HG02798 (cell line): ENCODE results near the gene FIGNL2.
"Not testable (repeated sequence)": the region's sequence is repeated elsewhere in the genome, so short reads cannot be mapped to it uniquely, and the experiment has no call there.

ENCODE experiments used
- ATAC-seq: cut with Tn5 transposase; IDR thresholded peaks from one replicate; pipeline ENCODE4 v1.9.1; 2021; ENCODE audit warnings: mild to moderate bottlenecking; ENCODE audit not compliant: unreplicated experiment, poor library complexity

FIGNL2 gene

GRCh38 chr12:51836827-51837173, 11.7 kb downstream of the FIGNL2 start:
- no peak for ATAC-seq

DNA sequence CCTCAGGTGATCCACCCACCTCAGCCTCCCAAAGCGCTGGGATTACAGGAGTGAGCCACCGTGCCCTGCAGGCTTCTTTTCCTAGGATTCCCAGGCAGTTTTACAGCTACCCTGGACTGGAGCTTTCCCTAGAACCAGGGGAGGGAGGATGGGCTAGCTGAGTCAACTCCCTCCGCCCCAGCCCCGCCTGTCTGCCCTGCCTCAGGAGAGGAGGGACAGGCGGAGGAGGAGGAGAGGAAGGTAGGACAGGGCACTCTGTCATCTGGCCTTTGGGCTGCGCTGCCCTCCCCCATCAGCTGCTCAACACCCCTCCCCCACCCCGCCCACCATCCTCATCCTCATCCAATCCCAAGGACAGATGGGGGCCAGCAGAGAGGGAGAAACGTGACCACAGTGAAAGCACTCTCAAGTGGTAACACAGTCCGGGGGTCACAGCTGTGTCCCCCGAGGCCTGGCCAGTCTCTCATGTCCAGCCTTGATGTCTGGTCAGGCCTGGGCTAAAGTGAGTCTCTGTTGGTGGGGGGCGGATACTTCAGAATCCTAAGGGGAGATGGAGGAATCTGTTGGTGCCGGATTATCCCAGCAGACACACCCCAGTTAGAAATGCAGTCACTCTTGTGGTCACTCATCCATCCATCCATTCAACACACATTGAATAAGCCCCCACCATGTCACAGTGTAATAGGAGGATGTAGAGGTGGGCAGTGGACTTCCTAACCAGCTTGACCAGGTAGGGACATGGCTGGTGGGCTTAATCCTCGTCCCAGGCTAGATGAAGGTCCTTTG, 12.3 kb downstream of the FIGNL2 start:
- ATAC-seq = no peak

GRCh38 chr12:51834411-51834810, 14.1 kb downstream of the FIGNL2 start:
- ATAC-seq = no peak

- no peak for ATAC-seq
Measured at GRCh38 chr12:51833448-51834227, 14.9 kb downstream of the FIGNL2 start.

GRCh38 chr12:51832354-51833107, 16.0 kb downstream of the FIGNL2 start:
- no peak for ATAC-seq

DNA sequence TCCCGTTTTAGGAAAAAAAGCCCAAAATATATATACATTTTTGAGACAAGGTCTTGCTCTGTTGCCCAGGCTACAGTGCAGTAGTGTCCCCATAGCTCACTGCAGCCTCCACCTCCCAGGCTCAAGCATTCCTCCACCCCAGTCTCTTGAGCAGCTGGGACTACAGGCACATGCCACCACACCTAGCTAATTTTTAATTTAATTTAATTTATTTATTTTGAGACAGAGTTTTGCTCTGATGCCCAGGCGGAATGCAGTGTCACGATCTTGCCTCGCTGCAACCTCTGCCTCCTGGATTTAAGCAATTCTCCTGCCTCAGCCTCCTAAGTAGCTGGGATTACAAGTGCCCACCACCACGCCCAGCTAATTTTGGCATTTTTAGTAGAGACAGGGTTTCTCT, 16.7 kb downstream of the FIGNL2 start:
- ATAC-seq = not testable (repeated sequence)

GRCh38 chr12:51829641-51830040, 18.9 kb downstream of the FIGNL2 start:
- no peak for ATAC-seq

DNA sequence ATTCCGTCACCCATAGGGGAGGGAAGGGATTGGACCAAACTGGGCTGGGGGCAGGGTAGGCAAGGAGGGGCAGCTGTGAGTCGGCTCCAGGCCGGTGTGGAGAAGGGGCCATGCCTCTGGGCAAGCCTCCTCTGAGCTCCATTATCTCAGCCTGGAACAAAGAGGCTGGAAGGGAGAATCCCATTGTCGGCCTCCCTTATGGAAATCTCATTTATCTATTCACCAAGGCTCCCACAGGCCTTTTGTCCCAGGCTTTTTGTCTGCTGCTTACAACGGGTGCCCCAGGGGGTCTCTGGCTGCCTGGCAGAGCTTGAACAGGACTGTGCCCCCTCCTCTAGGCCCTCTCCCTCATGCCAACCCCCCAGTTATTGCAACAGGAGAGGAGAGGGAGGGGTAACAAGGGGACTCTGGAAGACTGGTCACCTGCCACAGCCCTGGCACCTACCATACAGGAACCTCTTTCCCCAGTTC, 19.5 kb downstream of the FIGNL2 start:
- no peak for ATAC-seq

- ATAC-seq = no peak
Measured at GRCh38 chr12:51827925-51828818, 20.3 kb downstream of the FIGNL2 start.

DNA sequence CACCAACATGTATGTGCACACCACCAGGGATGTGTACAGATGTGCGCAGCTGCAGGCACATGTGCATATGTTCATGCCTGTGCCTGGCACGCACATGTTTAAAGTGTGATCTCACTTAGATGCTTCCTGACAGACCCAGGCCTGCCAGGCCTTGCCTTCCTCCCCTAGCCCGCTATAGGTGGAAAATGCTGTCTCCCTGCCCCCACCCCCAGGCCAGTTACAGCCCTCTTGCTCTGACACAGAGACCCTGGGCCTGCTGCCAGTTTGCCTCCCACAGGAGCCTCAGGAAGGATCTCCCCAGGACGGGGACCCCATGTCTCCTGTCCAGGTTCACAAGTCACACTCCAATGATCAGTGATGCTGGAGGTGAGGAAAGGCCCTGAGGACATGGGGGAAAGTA, 21.6 kb downstream of the FIGNL2 start:
- ATAC-seq = no peak

GRCh38 chr12:51825216-51825615, 23.3 kb downstream of the FIGNL2 start:
- no peak for ATAC-seq

DNA sequence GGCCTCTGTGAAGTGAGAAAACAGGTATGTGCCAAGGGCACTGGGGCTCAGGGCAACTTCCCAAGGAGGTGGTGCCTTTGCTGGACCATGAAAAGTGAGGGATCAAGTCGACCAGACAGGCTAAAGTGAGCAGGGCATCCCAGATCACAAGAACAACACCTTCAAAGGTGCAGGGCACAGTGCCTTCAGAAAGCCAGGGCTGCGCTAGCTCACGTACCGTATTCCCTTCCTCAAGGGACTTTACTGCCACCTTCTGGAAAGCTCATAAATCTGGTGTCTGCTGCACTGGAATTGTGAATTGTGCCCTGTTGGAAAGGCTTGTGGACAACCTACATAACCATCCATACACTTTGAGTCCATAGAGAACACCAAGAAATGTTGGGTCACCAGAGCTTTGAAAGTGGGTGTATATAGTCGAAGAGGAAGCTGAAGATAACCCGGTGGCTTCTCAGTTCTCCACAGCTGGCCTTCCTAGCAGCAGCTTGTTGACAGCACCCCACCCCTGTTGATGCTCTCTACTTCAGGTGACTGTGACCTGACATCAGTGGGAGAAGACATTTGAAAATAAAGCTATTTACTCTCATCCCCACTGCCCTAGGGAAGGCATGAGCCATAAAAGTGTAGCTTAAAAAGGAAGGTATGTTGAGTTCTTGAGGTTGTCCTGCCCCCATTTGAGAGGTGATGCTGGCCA, 24.5 kb downstream of the FIGNL2 start:
- no peak for ATAC-seq

DNA sequence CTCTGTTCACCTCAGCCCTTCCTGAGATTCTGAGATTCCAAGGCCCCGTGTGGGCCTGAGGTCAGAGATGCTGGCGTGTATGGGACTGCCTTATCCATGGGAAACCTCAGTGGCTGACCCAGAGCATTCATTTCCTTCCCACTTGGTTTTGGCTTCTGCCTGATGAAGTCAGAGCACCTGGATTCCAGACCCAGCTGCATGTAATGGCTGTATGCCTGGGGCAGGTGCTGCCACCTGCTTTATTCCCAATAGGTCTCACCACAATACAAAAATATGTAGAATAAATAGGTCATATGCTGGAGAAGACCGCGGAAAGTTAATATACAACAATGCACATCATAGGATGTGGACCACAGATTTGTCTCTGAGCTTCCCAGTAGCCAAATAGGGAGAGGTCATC, 25.6 kb downstream of the FIGNL2 start:
- ATAC-seq = no peak

DNA sequence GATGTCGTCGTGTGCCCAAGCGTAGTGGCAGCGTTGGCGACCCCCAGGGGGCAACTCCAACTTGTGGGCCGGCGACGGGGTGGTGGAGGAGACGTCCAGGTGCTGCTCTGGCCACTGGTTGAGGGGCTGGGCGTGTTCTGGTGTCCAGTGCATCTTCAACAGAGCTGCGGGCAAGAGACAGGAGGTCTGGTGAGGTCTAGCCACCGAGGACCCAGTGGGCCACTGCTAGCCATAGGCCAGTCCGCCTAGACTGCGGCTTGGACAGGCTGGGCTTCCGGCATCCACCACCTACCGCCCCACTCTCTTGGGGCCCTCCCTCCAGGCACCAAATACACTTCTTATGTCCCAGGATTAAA, 26.3 kb downstream of the FIGNL2 start:
- no peak for ATAC-seq

- ATAC-seq = no peak
Measured at GRCh38 chr12:51821440-51822260, 26.9 kb downstream of the FIGNL2 start.

DNA sequence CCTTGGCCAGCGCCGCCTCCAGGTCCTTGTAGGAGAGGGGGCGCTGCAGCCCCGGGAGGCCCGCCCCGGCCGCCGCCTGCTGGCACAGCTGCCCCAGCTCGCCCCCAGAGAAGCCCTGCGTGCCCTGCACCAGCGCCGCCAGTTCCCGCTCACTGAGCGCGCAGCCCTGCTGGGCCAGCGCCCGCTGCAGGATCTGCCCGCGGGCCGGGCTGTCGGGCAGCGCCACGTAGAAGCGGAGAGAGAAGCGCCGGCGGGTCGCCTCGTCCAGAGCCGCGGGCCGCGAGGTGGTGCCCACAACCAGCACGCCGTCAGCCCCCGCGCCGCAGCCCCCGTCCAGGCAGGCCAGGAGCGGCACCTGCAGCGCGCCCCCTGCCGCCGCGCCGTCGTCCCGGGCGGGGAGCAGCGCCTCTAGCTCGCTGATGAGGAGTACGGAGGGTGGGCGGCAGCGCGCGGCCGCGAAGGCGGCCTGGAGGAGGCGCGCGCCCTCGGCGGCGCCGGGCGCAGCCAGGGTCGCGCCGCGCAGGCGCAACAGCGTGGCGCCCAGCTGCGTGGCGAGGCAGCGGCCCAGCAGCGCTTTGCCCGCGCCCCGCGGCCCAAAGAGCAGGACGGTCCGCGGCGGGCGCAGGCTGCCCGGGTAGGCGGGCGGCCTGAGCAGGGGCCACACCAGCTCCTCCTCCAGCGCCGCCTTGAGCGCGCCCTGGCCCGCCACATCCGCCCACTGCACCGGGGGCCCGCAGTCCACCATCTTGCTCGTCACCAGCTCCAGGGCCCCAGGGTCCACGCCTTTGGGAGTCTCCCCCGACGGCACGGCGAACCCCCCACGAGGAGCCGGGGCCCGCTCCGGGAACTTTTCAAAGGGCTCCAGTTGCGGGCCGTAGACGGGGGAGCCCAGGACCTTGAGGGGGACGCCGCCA, 27.7 kb downstream of the FIGNL2 start:
- ATAC-seq = peak; percentile 35

GRCh38 chr12:51819736-51820525, 28.6 kb downstream of the FIGNL2 start:
- ATAC-seq = no peak
